ENCODE results near the gene GPAT3.

GRCh38 chr4:83613023-83613422, 77.1 kb downstream of the GPAT3 start:
- TF ChIP-seq CTCF (IDR thresholded peaks at IDR 0.05) (no peak), EP300 (IDR thresholded peaks at IDR 0.05) (no peak)
